GM19351 (cell line): ENCODE data around the gene GPD1L.
"Not testable (repeated sequence)": the region's sequence is repeated elsewhere in the genome, so short reads cannot be mapped to it uniquely, and the experiment has no call there.

Source experiments
- ATAC-seq: cut with Tn5 transposase; IDR thresholded peaks from one replicate; pipeline ENCODE4 v1.9.1; 2021; ENCODE audit warnings: mild to moderate bottlenecking, moderate library complexity; ENCODE audit not compliant: unreplicated experiment

The GPD1L gene

GRCh38 chr3:32177702-32178198, 71.3 kb downstream of the GPD1L start:
- peak; percentile 76 for ATAC-seq

- no peak for ATAC-seq
These were observed 73.8 kb downstream of the GPD1L start for GRCh38 chr3:32180141-32180784.

DNA sequence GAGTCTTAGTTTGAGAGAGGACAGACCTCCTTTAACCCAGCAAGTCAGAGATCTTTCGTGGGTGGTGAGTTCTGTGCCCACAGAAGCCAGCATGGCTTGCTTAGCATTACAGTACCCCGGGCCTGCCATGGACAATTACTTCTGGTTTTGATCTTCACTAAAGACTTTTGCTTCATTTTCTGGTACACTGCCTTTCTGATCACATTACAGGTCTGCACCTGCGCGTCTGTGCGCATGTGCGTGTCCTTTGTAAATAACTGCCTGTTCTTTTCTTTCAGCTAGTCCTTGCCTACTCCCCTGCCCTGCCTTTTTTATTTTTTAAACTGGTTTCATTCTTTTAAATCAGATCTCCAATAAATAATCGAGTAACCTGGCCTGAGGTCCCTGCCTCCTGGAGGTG, 74.9 kb downstream of the GPD1L start:
- no peak for ATAC-seq

- ATAC-seq, result no peak
These were observed 75.4 kb downstream of the GPD1L start for GRCh38 chr3:32181796-32182195.

- ATAC-seq, result no peak
These were observed 77.8 kb downstream of the GPD1L start for GRCh38 chr3:32184187-32184730.

DNA sequence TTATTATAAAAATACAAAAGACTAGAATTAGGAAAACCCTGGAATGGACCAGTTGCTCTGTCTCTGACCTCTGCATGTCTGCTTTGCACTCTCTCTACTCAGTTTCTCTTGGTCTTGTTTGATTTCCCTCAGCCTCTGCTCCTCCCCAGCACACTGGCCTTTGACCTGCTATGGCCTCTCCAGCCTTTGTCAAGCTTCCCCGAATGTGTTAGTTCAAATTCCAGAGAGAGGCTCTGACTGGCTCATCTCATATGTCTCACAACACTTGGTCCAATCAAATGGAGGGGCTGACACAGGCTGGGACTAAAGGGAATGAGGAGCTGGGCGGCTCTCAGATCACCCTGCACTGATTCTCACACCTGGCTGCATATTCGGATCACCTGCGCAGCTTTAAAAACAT, 79.7 kb downstream of the GPD1L start:
- ATAC-seq, result no peak

DNA sequence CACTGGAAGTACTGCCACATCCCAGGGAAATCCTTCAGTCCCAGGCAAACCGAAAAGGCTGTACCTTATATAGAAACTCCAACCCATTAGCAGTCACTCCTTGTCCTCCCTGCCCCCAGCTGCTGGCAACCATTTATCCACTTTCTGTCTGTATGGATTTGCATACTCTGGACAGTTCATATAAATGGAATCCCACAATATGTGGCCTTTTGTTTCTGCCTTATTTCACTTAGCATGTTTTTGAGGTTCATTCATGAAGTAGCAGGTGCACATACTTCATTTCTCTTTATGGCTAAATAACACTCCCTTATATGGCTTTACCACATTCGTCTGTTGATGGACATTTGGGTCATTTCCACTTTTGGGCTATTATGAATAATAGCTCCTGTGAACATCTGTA, 80.5 kb downstream of the GPD1L start:
- ATAC-seq, result no peak

DNA sequence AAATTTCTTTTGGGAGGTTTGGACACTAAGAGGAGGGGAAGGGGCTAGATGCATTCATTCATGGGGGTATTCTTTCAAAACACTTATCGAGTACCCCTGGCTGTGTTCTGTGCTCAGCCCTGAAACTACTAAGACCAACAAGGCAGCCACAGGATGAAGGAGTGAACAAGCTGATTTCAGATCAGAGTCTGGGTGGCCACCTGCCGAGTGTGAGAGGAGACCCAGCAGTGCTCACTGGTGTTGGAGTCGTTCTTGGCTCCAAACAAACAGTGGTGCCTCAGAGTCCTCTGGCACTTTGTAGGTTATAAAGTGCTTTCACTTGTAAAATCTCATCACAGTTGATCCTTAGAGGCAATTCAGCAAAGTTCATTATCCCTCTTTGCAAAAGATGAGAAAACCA, 83.3 kb downstream of the GPD1L start:
- no peak for ATAC-seq

GRCh38 chr3:32190556-32190955, 84.1 kb downstream of the GPD1L start:
- ATAC-seq, result not testable (repeated sequence)

DNA sequence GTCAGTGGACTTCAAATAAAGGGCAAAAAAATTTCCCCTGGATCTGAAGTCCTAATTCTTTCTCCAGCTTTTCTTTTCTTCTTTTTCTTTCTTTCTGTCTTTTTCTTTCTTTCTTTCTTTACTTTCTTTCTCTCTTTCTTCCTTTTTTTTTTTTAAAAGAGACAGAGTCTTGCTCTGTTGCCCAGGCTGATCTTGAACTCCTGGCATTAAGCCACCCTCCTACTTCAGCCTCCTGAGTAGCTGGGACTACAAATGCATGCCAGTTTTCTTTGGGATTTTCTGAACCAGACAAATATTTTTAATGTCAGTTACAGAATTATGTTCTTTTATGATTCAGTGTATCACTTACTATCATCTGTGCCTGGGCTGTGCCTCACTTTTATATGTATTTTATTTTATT, 86.7 kb downstream of the GPD1L start:
- no peak for ATAC-seq

GRCh38 chr3:32194653-32195052, 88.2 kb downstream of the GPD1L start:
- no peak for ATAC-seq

GRCh38 chr3:32195995-32196540, 89.6 kb downstream of the GPD1L start:
- no peak for ATAC-seq

DNA sequence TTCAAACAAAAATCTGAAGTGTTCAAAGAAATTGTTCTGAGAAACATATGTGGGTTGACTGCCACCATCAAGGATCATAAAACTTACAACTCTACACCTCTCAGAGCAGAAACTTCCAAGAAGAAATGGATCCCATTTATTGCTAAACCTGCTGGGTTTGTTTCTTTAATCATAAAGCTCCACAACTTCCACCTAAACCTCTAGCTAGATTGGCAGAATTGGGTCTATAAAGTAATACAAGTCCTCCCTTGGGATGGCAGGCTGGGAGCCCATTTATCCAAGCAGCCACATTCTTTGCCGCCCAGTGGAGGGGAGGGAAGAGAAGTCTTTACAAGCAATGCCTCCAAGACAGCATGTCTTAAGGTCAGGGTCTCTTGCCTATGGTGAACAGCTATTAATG, 91.6 kb downstream of the GPD1L start:
- ATAC-seq, result no peak

DNA sequence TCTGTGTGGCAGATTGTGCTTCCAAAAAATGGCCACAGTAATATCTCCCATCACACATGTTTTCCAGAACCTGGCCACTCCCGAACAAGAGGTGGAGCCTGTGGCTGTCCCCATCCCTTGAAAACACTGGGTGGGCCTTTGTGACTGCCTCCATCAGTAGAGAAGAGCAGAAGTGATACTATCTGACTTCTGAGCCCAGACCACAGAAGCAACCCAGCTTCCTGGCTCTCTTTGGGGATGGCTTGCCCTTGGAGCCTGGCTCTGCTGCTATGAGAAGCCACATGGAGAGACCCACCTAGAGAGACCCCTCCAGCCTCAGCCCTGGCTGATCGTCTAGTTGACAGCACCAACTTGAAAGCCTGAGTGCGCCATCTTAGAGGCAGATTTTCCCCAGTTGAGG, 92.3 kb downstream of the GPD1L start:
- no peak for ATAC-seq

DNA sequence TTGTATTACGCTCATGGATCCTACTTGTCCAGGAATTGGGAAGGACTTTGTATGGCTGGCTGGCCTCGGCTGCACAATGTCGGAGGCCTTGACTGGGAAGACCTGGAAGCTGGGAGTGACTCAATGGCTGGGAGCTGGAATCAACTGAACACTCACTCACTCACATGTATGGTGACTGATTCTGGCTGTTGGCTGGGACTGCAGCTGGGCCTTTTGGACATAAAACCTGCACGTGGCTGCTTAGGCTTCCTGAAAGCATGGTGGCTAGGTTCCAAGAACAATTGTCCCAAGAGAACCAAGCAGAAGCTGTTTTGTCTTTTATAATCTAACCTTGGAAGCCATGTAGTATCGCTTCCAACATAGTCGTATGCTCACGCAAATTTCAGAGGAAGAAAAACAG, 94.1 kb downstream of the GPD1L start:
- ATAC-seq, result no peak

- ATAC-seq, result no peak
These were observed 94.8 kb downstream of the GPD1L start for GRCh38 chr3:32200992-32201758.

- ATAC-seq, result no peak
These were observed 96.1 kb downstream of the GPD1L start for GRCh38 chr3:32202496-32202895.

- ATAC-seq, result no peak
These were observed 97.4 kb downstream of the GPD1L start for GRCh38 chr3:32203854-32204253.

GRCh38 chr3:32208447-32208846, 102.0 kb downstream of the GPD1L start:
- no peak for ATAC-seq

GRCh38 chr3:32215185-32215584, 108.8 kb downstream of the GPD1L start:
- ATAC-seq, result no peak

DNA sequence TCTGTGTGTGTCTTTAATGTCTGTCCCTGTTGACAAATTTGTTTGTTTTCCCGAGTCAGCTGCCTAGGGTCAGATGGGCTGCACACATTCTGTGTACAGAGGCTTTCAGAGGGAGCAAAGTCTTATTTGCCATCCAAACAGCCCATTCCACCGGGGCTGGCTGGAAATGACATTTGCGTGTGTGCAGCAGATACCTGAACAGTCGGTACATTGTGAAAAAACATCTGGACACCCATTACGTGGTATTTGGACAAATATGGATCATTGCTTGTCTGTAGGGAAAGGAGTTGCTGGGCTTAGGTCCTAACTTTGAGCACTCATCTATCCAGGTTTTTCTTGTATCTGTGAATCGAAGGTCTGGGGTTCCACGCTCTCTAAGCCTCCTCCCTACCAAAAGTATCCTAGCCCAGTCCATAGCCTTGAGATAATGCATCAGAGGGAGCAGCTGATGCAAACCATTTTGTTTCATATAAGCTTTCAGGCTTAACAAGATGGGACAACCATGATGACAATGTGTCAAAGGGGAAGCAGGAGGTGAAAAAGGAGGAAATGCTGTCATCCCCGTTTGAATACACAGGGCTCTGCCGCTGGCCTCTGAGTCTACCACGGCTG, 109.9 kb downstream of the GPD1L start:
- ATAC-seq, result no peak
